HG02852 (cell line): ENCODE results near the gene HOXC5.
"Not testable (repeated sequence)": the region's sequence is repeated elsewhere in the genome, so short reads cannot be mapped to it uniquely, and the experiment has no call there.

Source experiments
- ATAC-seq: cut with Tn5 transposase; IDR thresholded peaks from one replicate; pipeline ENCODE4 v1.9.1; 2021; ENCODE audit warnings: mild to moderate bottlenecking, moderate library complexity; ENCODE audit not compliant: unreplicated experiment

The HOXC5 gene

DNA sequence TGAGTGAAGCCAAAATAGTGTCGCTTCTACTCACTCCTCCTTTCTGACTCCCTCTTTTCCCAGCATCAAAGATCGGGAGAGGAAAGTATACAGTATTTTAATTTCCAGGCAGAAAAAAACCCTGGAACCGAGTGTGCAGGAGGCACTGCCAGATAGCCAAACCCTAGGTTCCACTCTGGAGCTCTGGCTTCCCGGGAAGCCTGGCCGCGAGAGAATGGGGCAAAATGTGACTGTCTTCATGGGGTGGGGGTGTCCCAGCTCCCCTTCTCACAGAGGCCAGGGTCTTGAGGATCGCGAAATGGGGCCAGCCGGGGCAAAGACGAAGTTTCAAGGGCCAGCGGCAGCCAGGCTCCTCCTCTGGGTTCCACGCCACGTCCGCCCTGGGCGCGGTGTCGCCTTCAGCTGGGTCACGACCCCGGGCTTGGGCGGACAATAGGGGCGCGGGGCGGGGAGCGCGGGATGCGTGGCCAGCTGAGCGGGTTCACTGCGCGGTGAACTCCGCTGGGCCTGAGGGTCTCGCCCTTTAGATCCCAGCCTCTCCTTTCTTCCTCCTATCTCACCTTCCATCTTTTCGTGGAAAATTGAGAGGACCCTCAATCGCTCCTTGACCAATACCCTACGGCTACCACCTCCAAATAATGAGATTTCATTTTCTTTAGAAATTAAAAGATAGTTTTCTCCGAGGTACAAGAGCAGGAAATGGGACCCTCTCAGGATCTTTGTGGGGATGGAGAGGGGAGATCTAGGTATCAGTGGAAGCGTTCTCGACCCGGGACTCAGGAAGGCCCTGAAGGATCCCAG is 27.5 kb downstream of the HOXC5 start:
- no peak for ATAC-seq

DNA sequence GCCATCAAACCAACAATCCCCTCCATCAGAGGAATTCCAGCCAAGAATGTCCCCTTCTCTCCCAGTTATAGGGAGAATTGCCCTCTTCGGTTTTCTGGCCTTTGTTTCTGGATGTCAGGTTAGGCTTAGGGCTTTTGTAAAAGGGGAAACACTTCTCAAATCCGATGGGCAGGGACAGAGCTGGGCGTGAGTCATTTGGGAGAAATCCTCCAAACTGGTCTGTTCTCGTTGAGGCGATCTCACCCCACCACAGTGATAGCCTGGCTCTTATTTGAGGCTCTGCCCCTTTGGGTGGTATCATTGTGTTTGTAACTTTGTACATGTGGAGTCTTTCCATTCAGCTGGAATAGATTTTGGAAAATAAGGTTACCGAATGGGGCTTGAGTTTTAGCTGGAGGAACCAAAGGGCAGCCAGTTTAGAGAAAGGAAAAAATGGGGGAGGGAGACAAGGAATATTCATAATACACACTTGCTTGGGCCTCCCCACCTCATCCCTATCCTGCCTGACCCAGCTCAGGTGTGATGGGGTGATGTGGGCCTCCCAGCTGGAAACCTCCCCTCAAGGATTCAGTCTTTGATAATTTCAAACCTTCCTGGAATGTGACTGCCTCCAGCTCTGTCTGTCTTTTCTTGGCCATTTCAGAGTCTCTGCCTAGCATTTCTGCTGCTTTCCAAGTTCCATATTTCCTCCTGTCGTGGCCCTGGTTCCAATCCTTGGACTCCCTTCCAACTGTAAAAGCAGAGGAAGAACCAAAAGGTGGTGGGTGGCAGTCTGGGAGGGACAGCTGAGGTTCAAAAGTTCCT is 28.3 kb downstream of the HOXC5 start:
- no peak for ATAC-seq

DNA sequence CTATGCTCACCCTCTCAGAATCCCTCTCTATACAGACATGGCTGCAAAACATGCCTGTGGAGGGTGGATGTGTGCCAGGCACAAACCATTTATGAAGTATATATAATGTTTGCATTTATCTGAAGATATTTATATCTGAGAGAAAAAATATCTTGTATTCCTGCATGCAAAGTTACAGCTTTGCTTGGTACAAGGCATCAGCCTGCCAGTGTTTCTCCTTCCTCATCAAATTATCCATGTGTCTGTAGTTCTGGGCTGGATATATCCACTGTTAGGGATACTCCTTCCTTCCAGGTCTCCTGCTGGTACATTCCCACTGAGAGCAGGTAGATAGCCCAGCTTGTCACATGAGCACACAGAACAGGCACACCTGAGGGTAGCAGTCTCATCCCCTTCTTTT is 32.8 kb downstream of the HOXC5 start:
- no peak for ATAC-seq

DNA sequence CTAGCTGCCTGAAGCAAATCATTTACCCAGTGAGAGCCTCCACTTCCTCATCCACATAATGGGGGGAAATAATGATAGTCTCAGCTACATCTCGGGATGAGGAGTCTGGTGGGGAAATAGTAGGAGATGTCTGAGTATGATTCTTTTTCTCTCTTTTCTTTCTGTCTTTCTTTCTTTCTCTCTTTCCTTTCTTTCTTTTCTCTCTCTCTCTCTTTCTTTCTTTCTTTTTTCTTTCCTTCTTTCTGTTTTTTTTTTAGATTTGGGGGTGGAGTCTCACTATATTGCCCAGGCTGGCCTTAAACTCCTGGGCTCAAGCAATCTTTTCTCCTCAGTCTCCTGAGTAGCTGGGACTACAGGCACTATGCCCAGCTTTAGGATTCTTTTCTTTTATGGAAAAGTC is 33.6 kb downstream of the HOXC5 start:
- no peak for ATAC-seq

DNA sequence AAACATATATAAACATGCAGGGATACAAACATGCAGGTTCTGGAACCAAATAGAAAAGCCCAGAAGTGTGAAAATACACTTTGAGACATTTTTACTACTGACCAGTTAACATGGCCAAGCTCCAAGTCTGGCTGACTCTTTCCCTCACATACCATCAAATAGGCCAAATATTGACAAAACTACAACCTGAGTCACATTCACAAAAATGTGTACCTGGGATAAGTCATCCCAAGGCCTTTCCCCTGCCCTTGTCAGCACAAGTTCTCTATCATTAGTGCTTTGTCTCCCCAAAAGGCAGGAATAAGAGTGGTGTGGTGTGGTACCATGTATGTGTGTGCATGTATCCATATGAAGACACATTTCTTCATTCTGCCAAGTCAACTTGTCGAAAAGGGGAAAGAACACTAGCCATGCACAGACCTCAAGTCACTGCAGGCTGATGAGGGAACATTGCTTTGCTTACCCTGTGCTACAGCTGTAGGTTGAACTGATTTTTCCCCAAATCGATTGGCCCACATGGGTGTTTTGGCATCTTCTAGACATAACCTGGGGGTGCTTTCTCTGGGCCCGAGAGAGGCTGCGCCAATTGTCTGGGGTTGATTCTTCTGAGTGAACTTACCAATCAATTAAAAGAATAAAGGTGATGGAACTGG is 35.7 kb downstream of the HOXC5 start:
- no peak for ATAC-seq

DNA sequence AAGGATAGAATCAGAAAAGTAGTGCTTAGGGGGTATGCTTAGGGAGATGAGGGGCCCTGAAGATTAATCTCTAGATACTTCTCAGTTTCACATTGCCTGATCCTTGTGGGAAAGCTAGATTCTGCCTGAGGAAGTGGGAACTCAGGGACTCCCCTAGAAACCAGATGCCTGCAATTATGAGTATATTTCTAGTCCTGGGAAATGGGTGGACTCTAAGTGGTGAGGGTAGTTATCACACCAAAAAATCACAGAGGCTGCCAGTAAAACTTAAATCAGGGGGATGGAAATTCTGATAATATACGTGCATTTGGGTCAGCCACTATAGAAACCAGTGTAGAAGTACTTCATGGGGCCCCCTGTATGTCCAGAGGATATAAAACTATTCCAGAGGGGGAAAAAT is 39.1 kb downstream of the HOXC5 start:
- no peak for ATAC-seq

DNA sequence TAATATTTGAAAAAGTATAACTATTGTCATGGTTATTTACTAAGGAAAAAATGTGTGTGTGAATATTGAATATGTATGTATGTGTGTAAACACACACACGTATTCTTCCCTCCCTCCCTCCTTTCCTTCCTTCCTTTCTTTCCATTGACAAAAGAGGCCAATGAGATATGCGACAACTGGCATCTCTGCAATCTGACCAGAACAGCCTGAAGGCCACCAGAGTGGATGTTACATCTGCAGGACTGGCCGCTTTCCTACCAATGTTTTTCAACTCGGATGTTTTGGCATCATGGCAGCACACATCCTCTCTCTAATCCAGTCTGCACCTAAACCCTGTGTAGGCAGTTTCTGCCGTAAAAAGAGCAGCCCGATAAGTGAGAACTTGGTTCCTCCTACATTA is 41.5 kb downstream of the HOXC5 start:
- no peak for ATAC-seq

DNA sequence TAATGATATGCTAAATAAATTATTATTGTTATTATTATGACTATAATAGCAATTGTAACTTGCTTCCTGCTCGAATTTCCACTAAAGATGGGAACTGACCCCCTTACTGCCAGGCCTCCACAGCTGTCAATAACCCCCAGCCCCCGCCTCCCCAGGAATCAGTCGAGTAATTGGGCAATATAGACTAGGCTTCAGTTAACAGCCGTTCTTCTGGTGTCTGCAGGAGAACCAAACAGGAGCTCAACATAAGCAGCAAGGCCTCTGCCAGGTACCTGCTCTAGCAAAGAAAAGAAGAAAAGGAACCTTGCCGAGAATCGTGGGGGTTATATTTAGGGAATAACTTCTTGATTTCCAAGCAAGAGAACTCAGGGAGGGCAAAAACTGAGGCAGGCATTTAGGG is 42.6 kb downstream of the HOXC5 start:
- no peak for ATAC-seq

DNA sequence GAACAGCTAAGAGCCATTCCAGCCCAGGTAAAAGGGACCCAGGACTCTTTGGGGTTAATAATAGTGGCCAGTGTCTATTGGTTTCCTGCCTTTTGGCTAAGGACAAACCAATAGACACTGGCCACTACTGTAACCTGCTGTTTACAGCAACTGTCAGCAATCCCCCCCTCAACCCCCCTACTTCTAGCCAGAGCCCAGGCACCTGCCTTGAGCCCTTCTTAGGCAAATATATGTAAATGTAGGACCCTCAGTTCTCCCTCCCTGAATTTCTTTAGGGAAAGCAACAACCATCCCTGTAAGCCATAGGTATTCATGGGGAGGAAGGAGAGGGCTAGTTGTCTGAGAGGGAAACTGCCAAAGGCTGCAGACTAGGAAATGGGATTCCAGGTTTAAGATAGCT is 43.1 kb downstream of the HOXC5 start:
- ATAC-seq, result no peak

DNA sequence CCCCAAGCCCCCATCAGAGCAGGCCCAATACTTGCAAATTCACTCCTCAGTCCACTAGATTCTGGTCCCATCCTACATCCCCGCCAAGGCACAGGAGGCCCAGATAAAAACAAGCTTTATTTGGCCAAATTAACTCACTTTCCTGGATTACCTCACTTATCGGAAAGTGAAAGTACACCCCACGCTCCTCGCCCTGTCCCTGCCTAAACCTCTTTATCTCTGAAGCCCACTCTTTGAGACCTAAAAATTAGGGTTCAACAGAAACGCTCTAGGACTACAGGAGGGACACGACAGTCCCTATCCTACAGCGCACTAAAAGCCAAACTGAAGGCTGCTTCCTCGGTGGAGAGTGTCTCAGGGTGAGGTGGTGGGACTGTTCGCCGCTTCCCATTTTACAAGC is 45.0 kb downstream of the HOXC5 start:
- ATAC-seq, result not testable (repeated sequence)

DNA sequence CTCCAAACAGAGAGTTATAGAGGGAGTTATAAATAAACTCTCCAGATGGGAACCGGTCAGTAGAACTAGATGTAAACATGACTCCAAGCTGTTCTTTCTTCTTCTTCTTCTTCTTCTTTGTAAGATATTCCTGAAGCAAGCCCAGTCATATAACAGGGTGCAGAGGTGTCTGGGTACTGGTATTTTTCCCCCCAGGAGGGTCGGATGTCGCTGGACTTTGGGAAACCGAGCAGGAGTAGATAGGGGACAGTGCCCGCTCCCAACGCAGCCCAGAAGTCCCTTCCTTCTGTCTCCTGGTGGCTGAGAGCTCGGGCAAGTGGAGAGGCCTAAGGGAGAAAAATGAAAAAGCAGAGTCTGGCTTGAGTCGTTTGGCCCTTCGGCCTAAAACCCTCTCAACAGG is 46.3 kb downstream of the HOXC5 start:
- not testable (repeated sequence) for ATAC-seq

DNA sequence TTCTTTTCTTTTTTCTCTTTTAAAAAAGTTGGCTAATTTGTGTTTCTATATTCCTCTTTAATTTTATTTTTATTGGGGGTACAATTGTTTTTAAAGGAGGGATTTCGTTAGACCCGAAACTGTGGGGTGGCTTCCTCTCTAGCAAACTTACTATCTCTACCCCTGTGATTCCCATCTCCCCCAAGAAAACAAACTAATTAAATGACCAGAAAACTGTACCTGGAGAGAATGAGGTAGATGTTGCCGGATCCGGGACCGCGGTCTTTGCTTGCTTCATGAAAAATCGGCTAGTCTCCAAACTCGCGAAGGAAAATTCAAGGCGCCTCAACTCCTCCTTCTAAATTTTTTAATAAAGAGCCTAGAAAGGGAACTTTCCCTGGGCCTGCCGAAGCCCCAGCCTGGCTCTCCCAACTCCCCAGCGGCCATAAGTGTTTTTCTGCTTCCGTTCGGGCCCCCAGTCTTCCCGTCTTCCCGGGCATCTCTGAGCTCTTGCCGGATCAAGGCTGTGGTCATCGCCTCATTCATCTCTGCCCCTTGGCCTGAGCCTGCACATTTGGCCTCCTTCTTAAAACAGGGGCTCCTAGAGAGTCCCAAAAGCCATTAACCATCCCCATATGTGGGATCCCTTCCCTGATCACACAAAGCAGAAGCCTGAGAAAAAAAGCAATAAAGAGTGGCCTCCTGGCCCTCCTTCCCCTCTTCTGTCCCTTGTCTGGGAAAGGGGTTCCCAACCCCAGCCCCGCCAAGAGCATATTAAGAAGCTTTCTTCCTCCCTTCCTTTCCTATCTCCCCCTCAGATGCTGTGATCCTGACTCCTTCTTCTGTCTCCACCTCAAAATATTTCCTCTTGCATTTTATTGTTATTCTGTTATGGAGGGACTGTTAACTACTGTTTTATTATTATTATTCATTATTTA is 47.4 kb downstream of the HOXC5 start:
- not testable (repeated sequence) for ATAC-seq

DNA sequence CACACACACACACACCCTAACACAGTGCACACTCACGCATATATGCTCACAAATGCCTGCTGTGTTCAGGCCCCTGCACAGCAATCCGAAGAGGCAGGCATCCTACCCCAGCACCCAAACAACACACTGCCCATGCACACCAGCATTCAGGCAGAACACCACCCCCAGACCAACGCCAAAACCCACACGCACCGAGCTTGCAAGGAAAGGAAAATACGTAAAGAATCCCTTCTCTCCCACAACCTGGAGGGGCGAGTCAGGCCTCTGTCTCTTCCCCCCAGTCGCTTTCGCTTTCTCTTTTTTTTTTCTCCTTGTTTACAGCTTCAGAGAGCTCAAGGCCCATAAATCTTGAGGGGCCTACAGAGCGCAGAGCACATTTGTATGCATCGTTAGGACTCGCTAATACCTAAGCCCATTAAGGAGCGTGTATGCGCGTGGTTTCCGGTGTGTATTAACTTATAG is 48.2 kb downstream of the HOXC5 start:
- ATAC-seq, result not testable (repeated sequence)

DNA sequence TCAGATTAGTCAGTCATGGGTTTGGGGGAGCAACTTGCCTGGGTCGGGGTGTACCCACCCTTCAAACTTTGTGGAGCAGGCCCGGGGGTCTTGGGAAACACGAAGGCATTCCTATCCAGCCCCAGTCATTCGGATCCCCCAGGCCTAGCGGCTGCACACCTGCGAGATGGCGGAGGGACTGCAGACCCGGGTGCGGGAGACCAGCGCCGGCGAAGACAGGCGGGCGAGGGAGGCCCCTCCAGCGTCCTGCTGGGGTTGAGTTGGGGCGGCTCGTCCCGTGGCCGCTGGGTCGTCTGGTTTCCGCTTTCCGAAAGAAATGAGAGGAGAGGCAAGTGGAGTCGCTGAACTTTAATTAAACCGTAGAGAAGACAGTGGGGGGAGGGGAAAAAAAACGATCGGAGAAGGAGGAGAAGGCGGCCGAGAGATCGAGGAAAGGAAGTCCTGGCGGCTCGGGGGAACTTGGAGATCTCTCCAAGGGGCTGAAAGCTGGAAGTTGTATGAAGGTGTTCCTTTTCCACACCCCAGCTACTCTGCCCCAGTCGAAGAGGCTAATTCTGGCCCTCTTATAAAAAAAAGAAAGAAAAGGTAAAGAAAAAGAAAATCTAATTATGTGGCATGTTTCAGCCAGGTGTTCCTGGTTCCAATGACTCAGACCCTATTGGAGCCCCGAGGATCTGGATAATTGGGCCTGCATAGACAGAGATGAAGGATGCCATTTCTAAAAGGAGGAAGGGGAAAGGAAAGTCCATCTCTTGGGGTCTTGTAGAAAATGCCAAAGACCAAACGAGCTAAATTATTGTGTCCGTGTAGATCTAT is 48.9 kb downstream of the HOXC5 start:
- not testable (repeated sequence) for ATAC-seq

DNA sequence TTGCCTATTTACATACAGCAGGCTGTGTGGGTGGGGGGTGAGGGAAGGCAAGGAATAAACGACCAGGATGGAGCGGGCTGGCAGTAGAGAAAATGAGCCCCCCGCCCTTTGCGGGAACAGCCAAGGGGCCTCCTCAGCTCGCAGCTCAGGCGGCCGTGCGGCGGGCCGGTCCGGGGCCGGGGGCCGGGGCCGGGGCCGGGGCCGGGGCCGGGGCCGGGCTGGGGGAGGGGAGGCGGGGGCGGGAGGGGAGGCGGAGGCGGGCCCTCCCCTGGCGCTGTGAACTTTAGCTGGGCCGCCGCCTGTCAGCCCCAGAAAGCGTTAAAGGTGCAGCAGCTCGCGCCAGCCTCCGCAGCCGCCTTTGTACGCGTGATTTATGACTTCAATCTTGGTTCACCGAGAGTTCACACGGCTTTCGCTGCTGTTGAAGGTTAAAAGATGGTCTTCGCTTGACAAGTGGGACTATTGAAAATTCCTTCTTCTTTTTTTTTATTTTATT is 49.6 kb downstream of the HOXC5 start:
- no peak for ATAC-seq
